PC-3 (cell line): ENCODE measurements around the gene SLC38A8. TPM values are rescaled to one million over a fixed set of nuclear protein-coding genes. Genes with fewer than 3 reads are reported as not detected.

Experiments
- ATAC-seq: fragments of 200-7000 bp; cut with Tn5 transposase; 2 replicates; pipeline ENCODE4 v1.9.1; 2020; ENCODE audit warnings: mild to moderate bottlenecking, moderate library complexity
- BruUV-seq: library from RNA; stranded (reverse); fragments of 400-500 nt; replicated peaks from 2 replicates; lab custom pipeline; 2021; lab: Mats Ljungman, UMichigan
- CTCF ChIA-PET: fragments of 300-600 bp; sonication (Branson Sonifier 250); formaldehyde crosslinking; loops from one replicate; lab custom pipeline; 2022; ENCODE audit warnings: antibody characterized with exemption; lab: Charles Lee
- POLR2A ChIA-PET: fragments of 300-600 bp; sonication (Branson Sonifier 250); formaldehyde crosslinking; loops from one replicate; lab custom pipeline; 2022; ENCODE audit warnings: antibody characterized with exemption; ENCODE audit not compliant: unreplicated experiment; lab: Charles Lee
- DNase-seq: peaks from one replicate; pipeline ENCODE4 v3.0.0-alpha.2; 2015
- H2AFZ ChIP-seq: fragments of 300-600 bp; sonication (generic); 2 replicates; pipeline ENCODE4 v1.6.0; 2016; ENCODE audit warnings: antibody characterized with exemption, low read length
- H3F3A ChIP-seq: fragments of 300-600 bp; sonication (generic); one replicate; pipeline ENCODE4 v1.6.0; 2017; ENCODE audit warnings: antibody characterized with exemption, low read length, control low read depth, mild to moderate bottlenecking; ENCODE audit not compliant: unreplicated experiment
- H3K27ac ChIP-seq: fragments of 300-600 bp; sonication (generic); 2 replicates; pipeline ENCODE4 v1.5.1; 2016; ENCODE audit warnings: mild to moderate bottlenecking, low read length
- H3K27me3 ChIP-seq: fragments of 300-600 bp; sonication (generic); 2 replicates; pipeline ENCODE4 v1.6.1; 2016; ENCODE audit warnings: low read length, mixed read lengths
- H3K36me3 ChIP-seq: fragments of 300-600 bp; sonication (generic); 2 replicates; pipeline ENCODE4 v1.6.1; 2016; ENCODE audit warnings: low read depth, mixed run types, low read length, mixed read lengths
- H3K4me1 ChIP-seq: fragments of 300-600 bp; sonication (generic); 2 replicates; pipeline ENCODE4 v1.5.1; 2016; ENCODE audit warnings: low read length; ENCODE audit not compliant: insufficient read depth
- H3K4me2 ChIP-seq: fragments of 300-600 bp; sonication (generic); 2 replicates; pipeline ENCODE4 v1.6.0; 2016; ENCODE audit warnings: low read length
- H3K4me3 ChIP-seq: fragments of 300-600 bp; sonication (generic); 2 replicates; pipeline ENCODE4 v1.5.1; 2016; ENCODE audit warnings: mild to moderate bottlenecking, low read length, mixed read lengths
- H3K79me2 ChIP-seq: fragments of 300-600 bp; sonication (generic); 2 replicates; pipeline ENCODE4 v1.6.1; 2017; ENCODE audit warnings: low read length, mixed read lengths
- H3K9ac ChIP-seq: fragments of 300-600 bp; sonication (generic); 2 replicates; pipeline ENCODE4 v1.6.0; 2016; ENCODE audit warnings: mild to moderate bottlenecking, low read length
- H3K9me2 ChIP-seq: fragments of 300-600 bp; sonication (generic); replicated peaks from 2 replicates; pipeline ENCODE4 v1.6.1; 2016; ENCODE audit warnings: mixed run types, low read length, mixed read lengths
- H3K9me3 ChIP-seq: fragments of 300-600 bp; sonication (generic); 2 replicates; pipeline ENCODE4 v1.6.1; 2016; ENCODE audit warnings: low read length, mixed read lengths
- H4K20me1 ChIP-seq: fragments of 300-600 bp; sonication (generic); 2 replicates; pipeline ENCODE4 v1.6.1; 2016; ENCODE audit warnings: low read length, mixed read lengths
- EZH2 ChIP-seq: fragments of 300-600 bp; sonication (generic); IDR thresholded peaks from one replicate; pipeline ENCODE4 v1.6.1; 2017; ENCODE audit warnings: antibody characterized with exemption, mild to moderate bottlenecking, low read length; ENCODE audit not compliant: unreplicated experiment
- EZH2phosphoT487 ChIP-seq: fragments of 300-600 bp; sonication (generic); IDR thresholded peaks from 2 replicates; pipeline ENCODE4 v1.6.1; 2018; ENCODE audit warnings: mild to moderate bottlenecking, antibody characterized with exemption, low read length, borderline replicate concordance
- intact Hi-C: fragments of 100-400 bp; cut with micrococcal nuclease; formaldehyde crosslinking; loops from 2 replicates; pipeline ENCODE4 v1.9.0; 2023
- total RNA-seq: library from RNA; depleted of rRNA; stranded (reverse); fragments of >200 nt; gene quantifications from 2 replicates; pipeline ENCODE4 v1.2.3, GENCODE V29; 2014
- TF ChIP-seq, protein P1 (sequence below): fragments of 300-600 bp; sonication (generic); conservative IDR thresholded peaks from 2 replicates; pipeline ENCODE4 v1.5.1; 2017; ENCODE audit warnings: antibody characterized with exemption, low read depth, mild to moderate bottlenecking, low read length

SLC38A8 gene
- total RNA-seq, 1 experiment from 2014 or later: not detected

DNA sequence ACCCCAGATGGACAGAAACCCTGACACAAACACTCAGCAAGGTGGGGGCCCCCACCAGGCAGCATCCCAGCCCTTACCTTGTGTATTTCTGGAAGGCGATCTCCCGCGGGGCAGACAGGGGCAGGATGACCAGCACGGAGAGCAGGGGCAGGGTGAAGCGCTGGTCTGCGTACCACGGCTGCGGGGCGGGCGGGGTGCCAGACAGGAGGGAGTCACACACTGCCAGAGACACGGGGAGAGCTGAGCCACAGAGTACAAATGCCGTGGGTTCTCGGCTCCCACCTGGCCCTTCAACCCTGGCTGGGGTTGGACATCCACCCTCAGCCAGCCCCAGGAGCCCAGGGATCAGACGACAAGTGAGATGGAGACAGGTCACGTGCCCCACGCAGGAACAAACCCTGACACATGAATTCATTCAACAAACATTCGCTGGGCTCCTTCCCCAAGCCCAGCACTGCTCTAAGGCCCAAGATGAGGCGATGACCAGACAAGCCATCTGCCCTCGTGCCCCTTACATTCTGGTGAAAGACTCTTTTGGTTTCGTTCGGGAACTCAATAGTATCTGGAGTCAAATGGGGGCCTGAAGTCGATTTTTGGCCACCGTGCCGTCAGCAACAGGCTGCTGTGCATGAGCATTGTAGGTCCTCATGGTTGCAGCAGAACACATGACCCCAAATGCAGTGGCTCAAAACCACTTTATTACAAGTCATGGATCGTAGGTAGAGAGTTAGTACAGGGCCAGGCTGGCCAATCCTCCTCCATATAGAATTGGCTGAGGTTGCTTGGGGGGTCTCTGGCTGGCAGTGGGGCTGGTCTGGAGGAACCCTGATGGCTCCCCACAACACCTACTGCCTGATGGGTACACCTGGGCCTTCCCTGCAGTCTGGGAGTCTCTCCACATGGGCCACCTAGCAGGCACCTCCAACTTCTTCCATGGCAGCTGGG, 9.1 kb downstream of the SLC38A8 start:
- H3K27me3 ChIP-seq: no peaks in the 10 kb centered on the region
- DNase-seq (no peak), ATAC-seq (no peak)
- H3K79me2 ChIP-seq: no peaks in the 10 kb centered on the region
- H3K27ac ChIP-seq: no peak overlapping the region
- H4K20me1 ChIP-seq: no peaks in the 10 kb centered on the region
- no peak overlapping the region for H3K4me2 ChIP-seq
- no peak overlapping the region for H2AFZ ChIP-seq
- POLR2A ChIA-PET: no interaction called here
- no peak overlapping the region for H3K9ac ChIP-seq
- H3F3A ChIP-seq: no peaks in the 10 kb centered on the region
- H3K9me3 ChIP-seq: no peaks in the 10 kb centered on the region
- intact Hi-C loops: no loop called here
- H3K4me3 ChIP-seq: no peak overlapping the region
- BruUV-seq: no TSS peak
- TF ChIP-seq EZH2 (no peak), EZH2phosphoT487 (no peak)
- TF ChIP-seq, protein P1, sequence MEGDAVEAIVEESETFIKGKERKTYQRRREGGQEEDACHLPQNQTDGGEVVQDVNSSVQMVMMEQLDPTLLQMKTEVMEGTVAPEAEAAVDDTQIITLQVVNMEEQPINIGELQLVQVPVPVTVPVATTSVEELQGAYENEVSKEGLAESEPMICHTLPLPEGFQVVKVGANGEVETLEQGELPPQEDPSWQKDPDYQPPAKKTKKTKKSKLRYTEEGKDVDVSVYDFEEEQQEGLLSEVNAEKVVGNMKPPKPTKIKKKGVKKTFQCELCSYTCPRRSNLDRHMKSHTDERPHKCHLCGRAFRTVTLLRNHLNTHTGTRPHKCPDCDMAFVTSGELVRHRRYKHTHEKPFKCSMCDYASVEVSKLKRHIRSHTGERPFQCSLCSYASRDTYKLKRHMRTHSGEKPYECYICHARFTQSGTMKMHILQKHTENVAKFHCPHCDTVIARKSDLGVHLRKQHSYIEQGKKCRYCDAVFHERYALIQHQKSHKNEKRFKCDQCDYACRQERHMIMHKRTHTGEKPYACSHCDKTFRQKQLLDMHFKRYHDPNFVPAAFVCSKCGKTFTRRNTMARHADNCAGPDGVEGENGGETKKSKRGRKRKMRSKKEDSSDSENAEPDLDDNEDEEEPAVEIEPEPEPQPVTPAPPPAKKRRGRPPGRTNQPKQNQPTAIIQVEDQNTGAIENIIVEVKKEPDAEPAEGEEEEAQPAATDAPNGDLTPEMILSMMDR: no peak
- H3K9me2 ChIP-seq: no peaks in the 10 kb centered on the region
- no peaks in the 10 kb centered on the region for H3K4me1 ChIP-seq
- H3K36me3 ChIP-seq: no peaks in the 10 kb centered on the region
- CTCF ChIA-PET: no interaction called here

DNA sequence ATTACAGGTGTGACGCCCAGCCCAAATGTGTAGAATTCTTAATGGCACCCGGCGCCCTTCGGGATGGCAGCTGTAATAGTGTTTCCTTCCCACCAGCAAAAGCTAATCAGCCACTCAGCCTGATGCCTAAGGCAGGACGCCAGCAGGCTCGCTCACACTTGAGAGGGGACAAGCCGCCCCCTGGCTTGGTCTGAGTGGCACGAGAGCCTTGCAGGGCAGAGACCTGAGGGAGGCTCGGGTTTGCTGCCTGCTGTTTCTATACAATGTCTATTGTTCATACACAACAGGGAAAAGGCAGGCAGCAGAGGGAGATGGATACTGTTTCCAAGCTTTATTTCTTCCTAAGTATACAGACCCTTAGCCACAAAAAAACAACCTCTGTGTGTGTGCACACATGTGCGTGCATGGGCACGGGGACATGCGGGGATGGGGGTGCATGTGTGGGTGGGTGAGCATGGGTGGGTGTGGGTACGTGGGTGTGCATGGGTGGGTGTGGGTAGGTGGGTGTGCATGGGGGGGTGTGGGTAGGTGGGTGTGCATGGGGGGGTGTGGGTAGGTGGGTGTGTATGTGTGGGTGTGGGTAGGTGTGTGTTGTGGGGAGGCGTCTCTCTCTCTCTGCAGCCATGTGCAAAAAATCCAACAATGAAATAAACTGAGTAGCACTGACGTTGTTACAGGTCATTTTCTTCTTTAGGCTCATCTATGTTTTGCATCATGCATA, 10.0 kb downstream of the SLC38A8 start:
- no TSS peak for BruUV-seq
- no peak for DNase-seq
- H4K20me1 ChIP-seq: no peaks in the 10 kb centered on the region
- no peaks in the 10 kb centered on the region for H3K9me3 ChIP-seq
- H3K79me2 ChIP-seq: no peaks in the 10 kb centered on the region
- H3K36me3 ChIP-seq: no peaks in the 10 kb centered on the region
- ChIA-PET POLR2A (no interaction called here), CTCF (no interaction called here)
- no peaks in the 10 kb centered on the region for H3K27me3 ChIP-seq
- H3K9ac ChIP-seq: no peak overlapping the region
- H3K4me3 ChIP-seq: no peak overlapping the region
- intact Hi-C loops: no loop called here
- no peak for TF ChIP-seq EZH2phosphoT487
- TF ChIP-seq EZH2: no peak
- TF ChIP-seq, protein P1: no peak
- no peak overlapping the region for H3K4me2 ChIP-seq
- ATAC-seq: no peak
- H3K27ac ChIP-seq: no peak overlapping the region
- no peak overlapping the region for H2AFZ ChIP-seq
- H3K9me2 ChIP-seq: no peaks in the 10 kb centered on the region
- no peaks in the 10 kb centered on the region for H3F3A ChIP-seq
- no peaks in the 10 kb centered on the region for H3K4me1 ChIP-seq
